Measurements from ENCODE around the gene CLDN19. TPM values are rescaled to one million over a fixed set of nuclear protein-coding genes. Genes with fewer than 3 reads are reported as not detected.

CLDN19 gene
- total and polyA plus RNA-seq, 10 donors, result 0.26 to 0.28 TPM; not detected in 8

DNA sequence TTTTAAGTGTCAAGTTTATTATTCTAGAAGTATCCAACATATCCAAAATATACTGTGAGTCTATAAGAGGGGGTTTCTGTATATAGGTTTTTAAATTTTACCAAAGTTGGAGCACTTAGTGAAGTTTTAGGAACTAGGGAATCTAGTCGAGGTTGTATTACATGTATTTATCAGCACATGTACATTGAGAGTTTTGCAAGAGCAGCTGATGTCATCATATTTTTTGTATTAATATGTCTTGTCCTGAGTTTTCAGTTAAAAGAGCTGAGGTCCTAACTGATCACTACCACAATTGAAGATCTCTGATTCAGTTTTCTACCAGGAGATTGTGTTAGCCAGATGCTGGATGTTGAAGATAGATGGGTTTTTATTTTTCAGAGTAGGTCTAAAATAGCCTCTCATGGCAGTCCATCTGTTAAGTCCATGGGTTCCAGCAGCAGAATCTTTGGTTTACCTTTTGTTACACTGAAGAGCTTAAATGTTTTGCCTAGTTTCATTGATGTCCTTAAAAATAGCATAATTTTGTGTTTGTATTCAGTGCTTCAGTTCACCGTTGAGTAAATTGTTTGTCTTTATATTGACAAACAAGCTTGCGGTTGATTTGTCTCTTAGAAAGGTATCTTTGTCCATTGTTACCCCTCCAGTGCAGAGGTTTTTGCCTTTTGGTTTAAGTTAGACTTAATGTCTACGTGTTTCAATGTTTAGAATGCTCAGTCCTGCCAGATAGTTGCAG is 41.8 kb downstream of the CLDN19 start:
- Histone ChIP-seq H3K27me3 (replicated peaks in 1 of 7) (no peaks in the 10 kb centered on the region), H3K9me3 (no peaks in the 10 kb centered on the region), H3K4me3 (no peak overlapping the region), H3K27ac (no peak overlapping the region), H3K4me1 (peaks cover 0 to 19% (median 8%) of the 10 kb centered on the region in 6 donors), H3K36me3 (peaks cover 7 to 100% (median 82%) of the 10 kb centered on the region in 6 donors)
- no peak for DNase-seq
- intact Hi-C loops (cut with DNase I; ENCODE audit: low total_unique reads), result no loop called here
- WGBS, 5 donors, result 86 to 93% (median 89%) methylated on average over 4 of the region's 4 CpGs
- no peak for TF ChIP-seq POLR2A (IDR thresholded peaks at IDR 0.05)
- TF ChIP-seq, protein P1, sequence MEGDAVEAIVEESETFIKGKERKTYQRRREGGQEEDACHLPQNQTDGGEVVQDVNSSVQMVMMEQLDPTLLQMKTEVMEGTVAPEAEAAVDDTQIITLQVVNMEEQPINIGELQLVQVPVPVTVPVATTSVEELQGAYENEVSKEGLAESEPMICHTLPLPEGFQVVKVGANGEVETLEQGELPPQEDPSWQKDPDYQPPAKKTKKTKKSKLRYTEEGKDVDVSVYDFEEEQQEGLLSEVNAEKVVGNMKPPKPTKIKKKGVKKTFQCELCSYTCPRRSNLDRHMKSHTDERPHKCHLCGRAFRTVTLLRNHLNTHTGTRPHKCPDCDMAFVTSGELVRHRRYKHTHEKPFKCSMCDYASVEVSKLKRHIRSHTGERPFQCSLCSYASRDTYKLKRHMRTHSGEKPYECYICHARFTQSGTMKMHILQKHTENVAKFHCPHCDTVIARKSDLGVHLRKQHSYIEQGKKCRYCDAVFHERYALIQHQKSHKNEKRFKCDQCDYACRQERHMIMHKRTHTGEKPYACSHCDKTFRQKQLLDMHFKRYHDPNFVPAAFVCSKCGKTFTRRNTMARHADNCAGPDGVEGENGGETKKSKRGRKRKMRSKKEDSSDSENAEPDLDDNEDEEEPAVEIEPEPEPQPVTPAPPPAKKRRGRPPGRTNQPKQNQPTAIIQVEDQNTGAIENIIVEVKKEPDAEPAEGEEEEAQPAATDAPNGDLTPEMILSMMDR (IDR thresholded peaks at IDR 0.05 in 8 of 11, conservative IDR thresholded peaks at IDR 0.05 in 3 of 11), result no peak
- no peak for TF ChIP-seq POLR2AphosphoS5 (IDR thresholded peaks at IDR 0.05)

DNA sequence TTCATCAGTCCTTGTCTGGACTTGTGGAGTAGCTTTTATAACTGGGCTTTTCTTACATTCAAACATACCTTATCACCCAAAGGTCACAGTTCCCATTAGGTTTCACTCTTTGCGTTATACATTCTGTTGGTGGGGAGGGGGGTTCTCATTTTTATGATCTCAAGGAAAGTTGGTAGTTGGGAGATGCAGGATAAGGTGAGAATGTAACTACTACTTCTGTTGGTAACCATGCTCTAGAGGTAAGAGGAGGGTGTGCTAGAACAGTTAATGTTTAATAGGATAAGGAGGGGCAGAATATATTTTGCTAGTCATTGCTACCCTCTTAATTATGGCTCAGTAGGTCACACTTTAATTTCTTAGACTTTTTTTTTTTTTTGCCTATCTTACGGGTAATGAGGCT is 47.1 kb downstream of the CLDN19 start:
- H3K36me3 ChIP-seq, result peaks cover 7 to 64% (median 34%) of the 10 kb centered on the region in 6 donors
- WGBS, 5 donors, result 86 to 92% (median 90%) methylated on average over 2 of the region's 2 CpGs

DNA sequence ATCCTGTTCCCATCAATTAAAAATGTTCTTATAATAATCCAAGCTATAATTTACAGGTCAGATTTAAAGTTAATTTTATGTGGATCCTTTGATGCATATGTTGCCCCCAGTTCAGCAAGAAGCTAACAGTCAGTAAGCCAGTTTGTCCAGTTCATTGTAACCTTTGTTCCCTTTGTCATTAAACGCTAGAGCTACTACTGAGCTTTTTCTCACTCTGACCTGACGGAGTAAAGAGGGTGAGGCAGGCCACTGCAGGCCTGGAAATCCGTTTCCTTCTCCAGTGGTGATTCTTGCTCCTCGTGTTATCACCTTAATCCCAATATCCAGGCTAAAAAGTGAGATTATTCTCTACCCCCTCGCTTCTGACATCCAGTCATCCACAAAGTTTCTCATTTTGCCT is 47.6 kb downstream of the CLDN19 start:
- Histone ChIP-seq H3K27ac (no peak overlapping the region), H3K4me1 (peaks cover 38 to 77% (median 66%) of the 10 kb centered on the region in 6 donors), H3K9me3 (no peaks in the 10 kb centered on the region), H3K36me3 (peaks cover 3 to 64% (median 30%) of the 10 kb centered on the region in 6 donors), H3K4me3 (no peak overlapping the region), H3K27me3 (replicated peaks in 1 of 7) (no peaks in the 10 kb centered on the region)
- DNase-seq, result no peak
- intact Hi-C loops (cut with DNase I; ENCODE audit: low total_unique reads), result no loop called here
- WGBS, 5 donors, result 40 to 82% (median 65%) methylated on average over 5 of the region's 5 CpGs
- TF ChIP-seq, protein P1 (IDR thresholded peaks at IDR 0.05 in 8 of 11, conservative IDR thresholded peaks at IDR 0.05 in 3 of 11), result no peak
- TF ChIP-seq POLR2AphosphoS5 (IDR thresholded peaks at IDR 0.05), result no peak
- TF ChIP-seq POLR2A (IDR thresholded peaks at IDR 0.05), result no peak

More for the DNA sequence above, 47.1 kb downstream of the CLDN19 start:
- no peaks in the 10 kb centered on the region for H3K27me3 ChIP-seq (replicated peaks in 1 of 7)
- no peaks in the 10 kb centered on the region for H3K9me3 ChIP-seq
- no peak for DNase-seq
- no peak overlapping the region for H3K4me3 ChIP-seq
- TF ChIP-seq POLR2A (IDR thresholded peaks at IDR 0.05) (no peak), POLR2AphosphoS5 (IDR thresholded peaks at IDR 0.05) (no peak)
- TF ChIP-seq, protein P1 (IDR thresholded peaks at IDR 0.05 in 8 of 11, conservative IDR thresholded peaks at IDR 0.05 in 3 of 11), result no peak
- peaks cover 34 to 73% (median 62%) of the 10 kb centered on the region in 6 donors for H3K4me1 ChIP-seq
- no peak overlapping the region for H3K27ac ChIP-seq
- intact Hi-C loops (cut with DNase I; ENCODE audit: low total_unique reads), result no loop called here

DNA sequence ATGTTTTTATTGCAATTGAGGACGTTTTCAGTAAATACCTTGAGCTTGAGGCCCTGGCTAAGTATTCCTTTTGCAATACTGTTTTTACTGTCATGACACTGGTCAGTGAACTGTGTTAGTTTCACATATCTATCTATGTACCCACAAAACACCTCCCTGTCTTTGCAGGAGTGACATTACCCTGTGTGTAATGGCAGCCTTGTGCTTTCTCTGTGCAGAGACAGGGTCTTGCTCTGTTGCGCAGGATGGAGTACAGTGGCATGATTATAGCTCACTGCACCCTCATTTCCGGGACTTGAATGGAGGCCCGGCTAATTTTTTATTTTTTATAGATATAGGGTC is 48.9 kb downstream of the CLDN19 start:
- Histone ChIP-seq H3K27me3 (replicated peaks in 1 of 7) (no peaks in the 10 kb centered on the region), H3K4me1 (peaks cover 44 to 91% (median 79%) of the 10 kb centered on the region in 6 donors), H3K9me3 (no peaks in the 10 kb centered on the region), H3K36me3 (peaks cover 0 to 57% (median 17%) of the 10 kb centered on the region in 6 donors), H3K4me3 (no peak overlapping the region), H3K27ac (no peak overlapping the region)
- no peak for DNase-seq
- TF ChIP-seq, protein P1 (IDR thresholded peaks at IDR 0.05 in 8 of 11, conservative IDR thresholded peaks at IDR 0.05 in 3 of 11), result no peak
- TF ChIP-seq POLR2AphosphoS5 (IDR thresholded peaks at IDR 0.05), result no peak
- no peak for TF ChIP-seq POLR2A (IDR thresholded peaks at IDR 0.05)
- 63 to 81% (median 76%) methylated on average over 4 of the region's 4 CpGs for WGBS, 5 donors
- intact Hi-C loops (cut with DNase I; ENCODE audit: low total_unique reads), result no loop called here
